HG03045 (cell line): ENCODE measurements around the gene CLCC1.
"Not testable (repeated sequence)": the region's sequence is repeated elsewhere in the genome, so short reads cannot be mapped to it uniquely, and the experiment has no call there.

Experiments used
- ATAC-seq: cut with Tn5 transposase; IDR thresholded peaks from one replicate; pipeline ENCODE4 v1.9.1; 2021; ENCODE audit warnings: mild to moderate bottlenecking, moderate library complexity; ENCODE audit not compliant: unreplicated experiment

Gene CLCC1

GRCh38 chr1:108963052-108963686 is at the start of gene CLCC1:
Gene CLCC1, minus strand, starts transcription at chr1:108963484. Its CDS starts 13,047 bp downstream, at chr1:108950437.
- peak; percentile 94 for ATAC-seq

GRCh38 chr1:109011335-109011734 is 48.1 kb upstream of the CLCC1 start:
- no peak for ATAC-seq

- not testable (repeated sequence) for ATAC-seq
Measured at GRCh38 chr1:108996622-108997021, 33.3 kb upstream of the CLCC1 start.

- ATAC-seq, result no peak
Measured at GRCh38 chr1:108983114-108983513, 19.8 kb upstream of the CLCC1 start.

- no peak for ATAC-seq
Measured at GRCh38 chr1:108976658-108977057, 13.4 kb upstream of the CLCC1 start.

GRCh38 chr1:108972951-108973350 is 9.7 kb upstream of the CLCC1 start:
- no peak for ATAC-seq

- no peak for ATAC-seq
Measured at GRCh38 chr1:108969346-108969745, 6.1 kb upstream of the CLCC1 start.

GRCh38 chr1:108962681-108963051 is 618 bp downstream of the CLCC1 start:
- no peak for ATAC-seq

- no peak for ATAC-seq
Measured at GRCh38 chr1:108961752-108962486, 1.4 kb downstream of the CLCC1 start.

- no peak for ATAC-seq
Measured at GRCh38 chr1:108961198-108961597, 2.1 kb downstream of the CLCC1 start.

GRCh38 chr1:108960719-108961118 is 2.6 kb downstream of the CLCC1 start:
- no peak for ATAC-seq

- ATAC-seq, result no peak
Measured at GRCh38 chr1:108957888-108958287, 5.4 kb downstream of the CLCC1 start.

- no peak for ATAC-seq
Measured at GRCh38 chr1:108955881-108956280, 7.4 kb downstream of the CLCC1 start.

GRCh38 chr1:108955111-108955510 is 8.2 kb downstream of the CLCC1 start:
- ATAC-seq, result no peak

GRCh38 chr1:108953452-108953851 is 9.8 kb downstream of the CLCC1 start:
- no peak for ATAC-seq

GRCh38 chr1:108951242-108951641 is 12.0 kb downstream of the CLCC1 start:
- no peak for ATAC-seq

- no peak for ATAC-seq
Measured at GRCh38 chr1:108949044-108949443, 14.2 kb downstream of the CLCC1 start.

GRCh38 chr1:108947871-108948525 is 15.3 kb downstream of the CLCC1 start:
- ATAC-seq, result no peak

GRCh38 chr1:108936170-108936569 is 27.1 kb downstream of the CLCC1 start:
- no peak for ATAC-seq

GRCh38 chr1:108933944-108934343 is 29.3 kb downstream of the CLCC1 start:
- no peak for ATAC-seq

GRCh38 chr1:108927565-108927964 is 35.7 kb downstream of the CLCC1 start:
- ATAC-seq, result not testable (repeated sequence)

- ATAC-seq, result no peak
Measured at GRCh38 chr1:108925920-108926319, 37.4 kb downstream of the CLCC1 start.
